GM12891 (cell line): ENCODE measurements around the gene TCFL5.

ENCODE experiments used
- POLR2A ChIP-seq: IDR thresholded peaks from 2 replicates; pipeline ENCODE4 v1.6.1; 2011; ENCODE audit warnings: low read depth, low read length, control low read depth
- POLR2AphosphoS5 ChIP-seq: IDR thresholded peaks from 2 replicates; pipeline ENCODE4 v1.6.1; 2011; ENCODE audit warnings: low read depth, low read length, control low read depth
- SPI1 ChIP-seq: IDR thresholded peaks from 2 replicates; pipeline ENCODE4 v1.6.1; 2011; ENCODE audit warnings: low read depth, low read length, control low read depth
- TAF1 ChIP-seq: IDR thresholded peaks from 2 replicates; pipeline ENCODE4 v1.6.1; 2011; ENCODE audit warnings: low read depth, low read length, control low read depth

DNA sequence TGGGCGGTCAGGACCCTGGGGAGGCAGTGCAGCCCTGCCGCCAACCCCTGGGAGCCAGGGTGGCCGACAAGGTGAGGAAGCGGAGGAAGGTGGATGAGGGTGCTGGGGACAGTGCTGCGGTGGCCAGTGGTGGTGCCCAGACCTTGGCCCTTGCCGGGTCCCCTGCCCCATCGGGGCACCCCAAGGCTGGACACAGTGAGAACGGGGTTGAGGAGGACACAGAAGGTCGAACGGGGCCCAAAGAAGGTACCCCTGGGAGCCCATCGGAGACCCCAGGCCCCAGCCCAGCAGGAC lies 48.8 kb downstream of the TCFL5 start:
- TF ChIP-seq POLR2AphosphoS5 (no peak), POLR2A (no peak), SPI1 (no peak), TAF1 (no peak)
